Ovary (tissue), 3 donors: ENCODE results near the gene SMC5.

Source experiments
- EP300 ChIP-seq: sonication (generic); formaldehyde crosslinking; IDR thresholded peaks from one replicate; pipeline ENCODE4 v1.6.1; 2017; ENCODE audit warnings: antibody characterized with exemption
- POLR2A ChIP-seq: fragments of 450-650 bp; IDR thresholded peaks from one replicate; pipeline ENCODE4 v1.6.1; 2017; ENCODE audit warnings: antibody characterized with exemption, mild to moderate bottlenecking, moderate library complexity
- TF ChIP-seq, protein P1 (sequence below), 3 donors: fragments of 450-650 bp in 2 of 3; fragments of 200-600 bp in 1 of 3; IDR thresholded peaks; one replicate each; pipeline versions ENCODE4 v1.5.1 to v1.8.0; 2016 to 2022; ENCODE audit warnings: antibody characterized with exemption in 3 of 3, mild to moderate bottlenecking in 1 of 3
- donor health status: DM: no; HTN: no; CAD: no.

- TF ChIP-seq, protein P1, sequence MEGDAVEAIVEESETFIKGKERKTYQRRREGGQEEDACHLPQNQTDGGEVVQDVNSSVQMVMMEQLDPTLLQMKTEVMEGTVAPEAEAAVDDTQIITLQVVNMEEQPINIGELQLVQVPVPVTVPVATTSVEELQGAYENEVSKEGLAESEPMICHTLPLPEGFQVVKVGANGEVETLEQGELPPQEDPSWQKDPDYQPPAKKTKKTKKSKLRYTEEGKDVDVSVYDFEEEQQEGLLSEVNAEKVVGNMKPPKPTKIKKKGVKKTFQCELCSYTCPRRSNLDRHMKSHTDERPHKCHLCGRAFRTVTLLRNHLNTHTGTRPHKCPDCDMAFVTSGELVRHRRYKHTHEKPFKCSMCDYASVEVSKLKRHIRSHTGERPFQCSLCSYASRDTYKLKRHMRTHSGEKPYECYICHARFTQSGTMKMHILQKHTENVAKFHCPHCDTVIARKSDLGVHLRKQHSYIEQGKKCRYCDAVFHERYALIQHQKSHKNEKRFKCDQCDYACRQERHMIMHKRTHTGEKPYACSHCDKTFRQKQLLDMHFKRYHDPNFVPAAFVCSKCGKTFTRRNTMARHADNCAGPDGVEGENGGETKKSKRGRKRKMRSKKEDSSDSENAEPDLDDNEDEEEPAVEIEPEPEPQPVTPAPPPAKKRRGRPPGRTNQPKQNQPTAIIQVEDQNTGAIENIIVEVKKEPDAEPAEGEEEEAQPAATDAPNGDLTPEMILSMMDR (IDR thresholded peaks at IDR 0.05) = no peak
- no peak for TF ChIP-seq POLR2A
- TF ChIP-seq EP300 = no peak
Observed at GRCh38 chr9:70385426-70385825, 126.6 kb downstream of the SMC5 start.
